ENCODE data around the gene FGD6. TPM values are rescaled to one million over a fixed set of nuclear protein-coding genes. Genes with fewer than 3 reads are reported as not detected.

FGD6 gene
- polyA plus RNA-seq, 2 of the 4 experiments (the other 2 are of a cell fraction): 15.5 to 48.0 TPM

GRCh38 chr12:95259368-95259767, 42.1 kb upstream of the FGD6 start (continued):
- TF ChIP-seq CTCF (IDR thresholded peaks at IDR 0.05) (no peak), RFX5 (IDR thresholded peaks at IDR 0.05) (no peak), ELK1 (IDR thresholded peaks at IDR 0.05; ENCODE audit: low read depth, low read length) (no peak), POLR2AphosphoS2 (conservative IDR thresholded peaks at IDR 0.05; ENCODE audit: low read length) (no peak), MAFK (IDR thresholded peaks at IDR 0.05; ENCODE audit: partially characterized antibody) (no peak), NPAS2 (CRISPR knock-in tag; IDR thresholded peaks at IDR 0.05; ENCODE audit: borderline replicate concordance) (no peak), NR3C1 (IDR thresholded peaks at IDR 0.05) (no peak), GATA3 (IDR thresholded peaks at IDR 0.05; ENCODE audit: borderline replicate concordance) (no peak), PHF8 (IDR thresholded peaks at IDR 0.05; ENCODE audit: borderline replicate concordance, low read depth) (no peak)

- no peak for FAIRE-seq
- no peak overlapping the region for H3K4me2 ChIP-seq
- ATAC-seq: no peak; a peak in 1 of 6 replicates
- ChIA-PET CTCF (interaction anchor here (0.7 to 1.4 kb wide), 5 partner anchors 12 to 141 kb away, joined by 3 to 4 read pairs (median 3); no protein-coding TSS in a partner anchor), POLR2A (no interaction called here)
- TF ChIP-seq FOXS1 (CRISPR knock-in tag; IDR thresholded peaks at IDR 0.05) (no peak), MAFK (IDR thresholded peaks at IDR 0.05; ENCODE audit: partially characterized antibody) (peak; percentile 98)
- H3K4me1 ChIP-seq: peaks cover 17% of the 10 kb centered on the region; the same call in 2 of the 3 replicates
- WGBS (ENCODE audit: missing lambda C conversion rate): 92% methylated on average over 2 of the region's 2 CpGs
- no peak for DNase-seq (ENCODE audit: low read depth in 1 of 2, low spot score in 1 of 2)
- H3K4me3 ChIP-seq: no peak overlapping the region
- no peaks in the 10 kb centered on the region for H3K9me3 ChIP-seq
- H3K27ac ChIP-seq: no peak overlapping the region
Observed at GRCh38 chr12:95258803-95259202, 41.5 kb upstream of the FGD6 start.

GRCh38 chr12:95258151-95258550, 40.9 kb upstream of the FGD6 start:
- H3K4me3 ChIP-seq: no peak overlapping the region
- peaks cover 14% of the 10 kb centered on the region; the same call in 2 of the 3 replicates for H3K4me1 ChIP-seq
- no peak overlapping the region for H3K27ac ChIP-seq
- TF ChIP-seq SMC3 (IDR thresholded peaks at IDR 0.05) (no peak), REST (IDR thresholded peaks at IDR 0.05) (0 out of 2 replicates have a peak, but pooled peaks have one; percentile 11)
- FAIRE-seq: no peak
- ChIA-PET CTCF (interaction anchor here (0.7 to 1.4 kb wide), 4 partner anchors 12 to 141 kb away, joined by 3 to 4 read pairs (median 3); no protein-coding TSS in a partner anchor), POLR2A (no interaction called here)
- WGBS (ENCODE audit: missing lambda C conversion rate): 96% methylated on average over 2 of the region's 2 CpGs
- ATAC-seq: no peak
- no peaks in the 10 kb centered on the region for H3K9me3 ChIP-seq
- H3K4me2 ChIP-seq: no peak overlapping the region
- no peak for DNase-seq (ENCODE audit: low read depth in 1 of 2, low spot score in 1 of 2)

- Histone ChIP-seq H3K4me3 (no peak overlapping the region), H3K4me1 (peaks cover 14% of the 10 kb centered on the region; the same call in 2 of the 3 replicates), H3K9me3 (no peaks in the 10 kb centered on the region), H3K27ac (no peak overlapping the region), H3K4me2 (no peak overlapping the region)
- DNase-seq (ENCODE audit: low read depth in 1 of 2, low spot score in 1 of 2): no peak
- FAIRE-seq: no peak
- ChIA-PET CTCF (no interaction called here), POLR2A (no interaction called here)
- no peak for TF ChIP-seq HDAC2 (IDR thresholded peaks at IDR 0.05)
- TF ChIP-seq CEBPB (IDR thresholded peaks at IDR 0.05): no peak
- TF ChIP-seq JUNB (IDR thresholded peaks at IDR 0.05): no peak
- TF ChIP-seq SMC3 (IDR thresholded peaks at IDR 0.05): no peak
- no peak for TF ChIP-seq MAX (IDR thresholded peaks at IDR 0.05)
- TF ChIP-seq GATA3 (IDR thresholded peaks at IDR 0.05; ENCODE audit: borderline replicate concordance): no peak
- WGBS (ENCODE audit: missing lambda C conversion rate): 87% methylated on average over 3 of the region's 3 CpGs
- ATAC-seq: no peak
Observed at GRCh38 chr12:95257541-95257940, 40.3 kb upstream of the FGD6 start.
